ENCODE measurements around the gene ATG16L2.
A peak's percentile ranks its signal among the peaks of the same experiment; 100 is the strongest.

The ATG16L2 gene

GRCh38 chr11:72814286-72815109 is at the start of gene ATG16L2:
Gene ATG16L2, plus strand, starts transcription at chr11:72814411. Its CDS starts 35 bp downstream, at chr11:72814446.
- DNase-seq, result peak in 1 of 2 experiments; percentile 50

GRCh38 chr11:72764503-72764902 is 49.7 kb upstream of the ATG16L2 start:
- DNase-seq, result no peak

GRCh38 chr11:72766152-72766902 is 47.9 kb upstream of the ATG16L2 start:
- no peak for DNase-seq

GRCh38 chr11:72767203-72768062 is 46.8 kb upstream of the ATG16L2 start:
- no peak for DNase-seq

GRCh38 chr11:72768581-72768980 is 45.6 kb upstream of the ATG16L2 start:
- DNase-seq, result no peak

GRCh38 chr11:72769680-72770079 is 44.5 kb upstream of the ATG16L2 start:
- DNase-seq, result no peak

GRCh38 chr11:72770799-72771198 is 43.4 kb upstream of the ATG16L2 start:
- DNase-seq, result no peak

GRCh38 chr11:72771507-72771906 is 42.7 kb upstream of the ATG16L2 start:
- DNase-seq, result no peak

GRCh38 chr11:72772059-72772458 is 42.2 kb upstream of the ATG16L2 start:
- no peak for DNase-seq

GRCh38 chr11:72773291-72773690 is 40.9 kb upstream of the ATG16L2 start:
- DNase-seq, result no peak

GRCh38 chr11:72773696-72774095 is 40.5 kb upstream of the ATG16L2 start:
- no peak for DNase-seq

- no peak for DNase-seq
Measured at GRCh38 chr11:72774499-72774898, 39.7 kb upstream of the ATG16L2 start.

GRCh38 chr11:72775288-72776110 is 38.7 kb upstream of the ATG16L2 start:
- no peak for DNase-seq

- DNase-seq, result no peak
Measured at GRCh38 chr11:72776117-72776843, 37.9 kb upstream of the ATG16L2 start.

- DNase-seq, result no peak
Measured at GRCh38 chr11:72776844-72777754, 37.1 kb upstream of the ATG16L2 start.

- DNase-seq, result no peak
Measured at GRCh38 chr11:72777755-72778278, 36.4 kb upstream of the ATG16L2 start.

GRCh38 chr11:72778535-72779494 is 35.4 kb upstream of the ATG16L2 start:
- no peak for DNase-seq

- DNase-seq, result no peak
Measured at GRCh38 chr11:72779495-72780128, 34.6 kb upstream of the ATG16L2 start.
